ENCODE results near the gene GPR137. TPM values are rescaled to one million over a fixed set of nuclear protein-coding genes. Genes with fewer than 3 reads are reported as not detected.
A peak's percentile ranks its signal among the peaks of the same experiment; 100 is the strongest.

Gene GPR137
- total and polyA plus RNA-seq, 8 donors: 23.6 to 39.6 (median 31.8) TPM

DNA sequence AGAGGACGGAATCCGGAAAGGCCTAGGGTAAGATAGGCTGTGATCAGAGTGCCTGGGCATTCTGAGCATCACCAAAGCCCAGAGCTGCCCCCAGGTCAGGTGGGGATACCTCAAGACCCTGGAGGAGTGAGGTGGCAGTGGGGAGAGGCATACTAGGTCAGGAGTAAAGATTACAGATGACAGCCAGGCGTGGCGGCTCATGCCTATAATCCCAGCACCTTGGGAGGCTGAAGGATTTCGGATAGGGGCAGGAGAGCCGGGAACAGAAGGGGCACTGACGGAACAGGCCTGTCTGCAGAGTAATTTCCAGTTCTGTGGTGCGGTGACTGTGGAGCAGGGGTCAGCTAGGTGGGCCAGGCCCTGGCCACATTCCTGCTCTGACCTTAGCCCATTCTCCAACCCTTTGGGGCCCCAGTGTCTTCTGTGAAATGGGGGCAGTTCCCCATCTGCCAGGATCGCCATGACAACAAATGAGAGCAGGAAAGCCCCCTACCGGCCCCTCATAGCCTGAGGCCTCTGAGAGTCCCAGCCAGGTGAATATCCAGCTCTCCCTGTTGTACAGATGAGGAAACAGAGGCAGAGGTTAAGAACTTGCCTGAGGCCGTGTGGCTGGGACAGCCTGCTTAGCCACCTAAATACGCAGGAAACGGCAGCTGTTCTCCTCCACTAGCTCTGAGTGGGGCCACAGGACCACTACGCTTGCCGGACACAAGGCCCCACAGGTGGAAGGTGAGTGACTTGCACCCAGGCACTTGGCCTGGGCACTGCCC lies 10.4 kb upstream of the GPR137 start:
- ATAC-seq: no peak
- peaks cover 5 to 19% of the 10 kb centered on the region in 2 donors for H3K4me1 ChIP-seq
- no peak overlapping the region for H3K4me3 ChIP-seq
- no peak for DNase-seq
- H3K36me3 ChIP-seq: peaks cover 0 to 42% of the 10 kb centered on the region in 2 donors
- H3K9me3 ChIP-seq: no peaks in the 10 kb centered on the region
- H3K27me3 ChIP-seq: no peaks in the 10 kb centered on the region
- intact Hi-C loops (cut with DNase I): no loop called here
- TF ChIP-seq, protein P1, sequence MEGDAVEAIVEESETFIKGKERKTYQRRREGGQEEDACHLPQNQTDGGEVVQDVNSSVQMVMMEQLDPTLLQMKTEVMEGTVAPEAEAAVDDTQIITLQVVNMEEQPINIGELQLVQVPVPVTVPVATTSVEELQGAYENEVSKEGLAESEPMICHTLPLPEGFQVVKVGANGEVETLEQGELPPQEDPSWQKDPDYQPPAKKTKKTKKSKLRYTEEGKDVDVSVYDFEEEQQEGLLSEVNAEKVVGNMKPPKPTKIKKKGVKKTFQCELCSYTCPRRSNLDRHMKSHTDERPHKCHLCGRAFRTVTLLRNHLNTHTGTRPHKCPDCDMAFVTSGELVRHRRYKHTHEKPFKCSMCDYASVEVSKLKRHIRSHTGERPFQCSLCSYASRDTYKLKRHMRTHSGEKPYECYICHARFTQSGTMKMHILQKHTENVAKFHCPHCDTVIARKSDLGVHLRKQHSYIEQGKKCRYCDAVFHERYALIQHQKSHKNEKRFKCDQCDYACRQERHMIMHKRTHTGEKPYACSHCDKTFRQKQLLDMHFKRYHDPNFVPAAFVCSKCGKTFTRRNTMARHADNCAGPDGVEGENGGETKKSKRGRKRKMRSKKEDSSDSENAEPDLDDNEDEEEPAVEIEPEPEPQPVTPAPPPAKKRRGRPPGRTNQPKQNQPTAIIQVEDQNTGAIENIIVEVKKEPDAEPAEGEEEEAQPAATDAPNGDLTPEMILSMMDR (IDR thresholded peaks at IDR 0.05): no peak
- H3K27ac ChIP-seq: no peak overlapping the region

DNA sequence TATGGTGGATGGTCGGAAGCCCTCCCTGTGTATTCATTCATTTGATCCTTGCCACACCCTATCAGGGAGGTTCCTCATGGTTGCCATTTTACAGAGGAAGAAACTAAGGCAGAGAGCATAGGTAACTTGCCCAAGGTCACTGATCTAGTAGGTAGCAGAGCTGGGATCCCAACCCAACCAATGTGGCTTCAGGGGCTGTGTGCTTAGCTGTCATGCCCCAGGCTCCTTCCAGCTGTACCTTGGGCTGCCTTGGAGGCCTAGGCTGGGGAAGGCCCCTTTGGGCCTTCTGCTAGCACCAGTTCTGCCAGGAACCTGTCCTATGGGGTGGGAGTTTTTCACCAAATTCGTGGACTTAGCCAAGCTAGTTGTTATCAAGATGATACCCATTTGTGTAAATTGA lies 9.8 kb upstream of the GPR137 start:
- Histone ChIP-seq H3K27me3 (no peaks in the 10 kb centered on the region), H3K9me3 (no peaks in the 10 kb centered on the region), H3K4me3 (no peak overlapping the region), H3K27ac (no peak overlapping the region), H3K36me3 (peaks cover 0 to 42% of the 10 kb centered on the region in 2 donors), H3K4me1 (peaks cover 5 to 19% of the 10 kb centered on the region in 2 donors)
- no peak for ATAC-seq
- TF ChIP-seq, protein P1 (IDR thresholded peaks at IDR 0.05): no peak
- intact Hi-C loops (cut with DNase I): no loop called here
- no peak for DNase-seq

DNA sequence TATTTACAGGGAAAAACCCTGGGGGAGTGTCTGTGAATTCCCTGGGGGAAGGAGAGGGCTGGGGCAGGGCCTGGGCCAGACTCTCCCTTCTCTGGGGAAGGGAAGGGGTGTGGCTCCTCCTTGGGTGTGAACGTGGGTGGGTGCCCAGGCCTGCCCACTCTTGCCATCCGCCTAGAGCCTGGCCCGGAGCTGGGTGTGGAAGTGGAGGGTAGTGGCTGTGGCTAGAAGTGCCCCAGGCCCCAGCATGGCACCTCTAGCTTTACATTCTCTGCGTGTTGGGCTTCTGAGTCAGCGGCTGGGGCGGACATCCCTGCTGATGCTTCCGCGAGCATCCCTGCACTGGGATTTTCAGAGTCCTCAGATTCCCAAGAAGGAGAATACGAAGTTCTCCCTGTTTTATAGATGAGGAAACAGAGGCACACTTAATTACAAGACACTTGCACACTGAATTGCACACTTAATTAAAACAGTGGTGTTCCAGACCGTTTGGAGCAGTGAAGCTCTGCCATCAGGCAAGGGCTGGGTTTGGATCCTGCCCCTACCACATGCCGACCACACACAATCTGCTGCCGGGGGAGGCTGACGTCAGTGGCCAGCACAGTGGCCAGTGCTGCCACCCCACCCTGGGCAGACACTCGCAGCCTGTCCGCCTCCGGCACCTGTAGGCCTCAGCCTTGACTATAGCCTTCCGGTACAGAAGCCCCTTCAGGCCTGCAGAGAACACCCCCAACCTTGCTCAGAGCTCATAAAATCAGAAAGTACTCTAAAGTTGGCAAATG lies 8.8 kb upstream of the GPR137 start:
- H3K36me3 ChIP-seq: peaks cover 0 to 48% of the 10 kb centered on the region in 2 donors
- intact Hi-C loops (cut with DNase I): no loop called here
- ATAC-seq (peak; percentile 50), DNase-seq (no peak)
- TF ChIP-seq, protein P1 (IDR thresholded peaks at IDR 0.05): no peak
- peaks cover 3 to 14% of the 10 kb centered on the region in 2 donors for H3K4me1 ChIP-seq
- H3K9me3 ChIP-seq: no peaks in the 10 kb centered on the region
- no peaks in the 10 kb centered on the region for H3K27me3 ChIP-seq
- no peak overlapping the region for H3K4me3 ChIP-seq
- H3K27ac ChIP-seq: no peak overlapping the region

DNA sequence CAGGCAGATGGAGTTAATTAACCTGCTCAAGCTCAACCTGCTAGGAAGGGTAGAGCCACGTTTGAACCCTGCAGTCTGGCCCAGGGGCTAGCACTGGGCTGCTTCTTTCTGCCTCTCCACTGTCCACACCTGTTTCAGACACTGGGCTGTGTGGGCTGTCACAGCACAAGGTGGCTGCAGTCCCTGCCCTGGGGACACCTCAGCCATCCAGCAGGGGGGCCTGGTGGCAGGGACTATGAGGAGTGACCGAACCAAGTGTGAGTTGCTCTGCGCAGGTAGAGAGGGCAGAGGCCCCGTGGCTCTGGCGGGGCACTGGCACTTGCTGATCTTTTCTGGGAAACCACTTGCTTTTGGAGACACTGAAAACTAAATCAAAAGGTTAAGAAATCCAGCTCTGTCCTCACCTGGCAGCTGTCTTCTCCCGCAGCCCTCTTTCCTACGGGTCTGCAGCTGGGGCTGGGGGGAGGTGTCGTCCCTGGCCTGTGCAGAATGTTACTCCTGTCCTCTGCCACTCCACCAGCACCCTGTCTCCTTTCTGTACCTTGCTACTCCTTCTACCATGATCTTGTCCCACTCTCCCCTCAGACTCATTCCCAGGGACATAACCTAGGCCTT lies 7.0 kb upstream of the GPR137 start:
- Histone ChIP-seq H3K9me3 (no peaks in the 10 kb centered on the region), H3K27ac (no peak overlapping the region), H3K4me3 (no peak overlapping the region), H3K36me3 (peaks cover 0 to 56% of the 10 kb centered on the region in 2 donors), H3K27me3 (no peaks in the 10 kb centered on the region), H3K4me1 (peaks cover 7 to 10% of the 10 kb centered on the region in 2 donors)
- intact Hi-C loops (cut with DNase I): no loop called here
- ATAC-seq (no peak), DNase-seq (no peak)
- TF ChIP-seq, protein P1 (IDR thresholded peaks at IDR 0.05): no peak

All from left lung (tissue), 10 donors.